Left forelimb (tissue), 1 donor: ENCODE measurements around the gene C20orf202.

Experiments
- DNase-seq: peaks from one replicate; pipeline ENCODE4 v3.0.0-alpha.2; 2018; ENCODE audit warnings: low spot score

C20orf202 gene

DNA sequence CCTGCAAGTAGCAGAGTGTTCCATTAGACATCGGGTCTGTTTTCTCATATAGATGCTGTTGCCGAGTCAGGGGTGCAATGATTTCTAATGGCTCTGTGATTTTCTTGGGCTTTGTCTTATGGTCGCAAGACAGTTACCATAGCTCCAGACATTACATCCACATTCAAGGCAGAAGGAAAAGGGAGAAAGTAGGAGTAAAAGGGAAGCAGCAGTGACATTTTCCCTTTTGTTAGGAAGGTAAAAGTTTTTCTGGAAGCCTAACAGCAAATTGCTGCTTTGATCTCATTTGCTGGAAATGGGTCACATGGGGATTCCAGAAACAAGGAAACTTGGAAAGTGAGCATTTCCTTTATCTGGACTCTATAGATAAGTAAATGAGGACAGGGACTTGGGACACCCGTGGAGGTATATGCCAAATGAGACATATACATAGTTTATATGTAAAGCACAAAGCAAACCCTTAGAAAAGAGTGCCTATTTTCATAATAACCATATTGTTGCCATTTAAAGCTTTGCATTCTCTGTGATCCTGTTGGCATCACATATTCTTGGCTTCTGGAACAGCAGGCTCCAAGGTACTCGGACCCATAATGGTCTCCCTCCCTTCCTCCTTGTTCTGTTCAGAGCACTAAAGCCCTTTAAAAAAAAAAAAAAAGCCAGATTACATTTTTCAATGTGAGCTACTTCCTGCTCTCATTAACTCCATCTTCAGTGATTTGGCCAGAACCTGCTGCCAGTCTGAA, at the start of gene C20orf202:
Gene C20orf202, plus strand, starts transcription at position 693 of the 743 bp plus-strand sequence. CDS start 132 bp downstream, outside the sequence.
- DNase-seq = no peak

DNA sequence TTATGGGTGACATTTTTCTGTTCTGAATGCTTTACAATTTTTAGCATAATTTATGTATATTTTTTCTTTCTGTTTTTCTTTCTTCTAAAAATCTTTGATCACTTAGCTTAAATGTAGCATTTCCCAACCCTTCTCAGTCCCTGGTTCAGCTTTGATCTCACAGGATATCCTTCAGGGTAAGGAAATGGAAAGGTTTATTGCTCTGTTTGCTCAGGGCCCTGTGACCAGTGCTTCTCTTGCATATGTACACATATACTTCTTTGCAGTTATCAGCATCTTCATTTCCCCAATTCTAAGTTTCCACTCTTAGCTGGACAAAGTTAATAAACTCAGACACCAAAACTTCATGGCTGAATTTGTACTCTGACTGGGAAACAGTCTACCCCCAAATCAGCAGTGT, 49.0 kb upstream of the C20orf202 start:
- DNase-seq = no peak

DNA sequence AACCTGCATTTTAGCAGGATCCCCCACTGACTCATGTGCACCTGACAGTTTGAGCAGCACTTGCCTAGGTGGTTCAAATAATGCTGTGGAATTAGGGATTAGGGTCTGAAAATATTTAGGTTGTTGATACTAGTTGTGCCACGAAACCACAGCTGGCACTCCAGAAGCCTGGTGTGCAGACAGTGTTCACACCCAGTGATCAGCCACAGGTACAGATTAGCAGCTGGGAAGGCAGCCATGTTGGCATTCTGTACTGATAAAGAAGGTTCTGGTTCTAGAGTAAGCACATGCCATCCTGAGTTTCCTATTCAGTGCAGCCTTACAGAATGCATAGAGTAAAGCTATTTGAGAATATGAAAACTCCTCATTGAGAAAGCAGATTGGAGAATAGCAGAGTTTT, 48.6 kb upstream of the C20orf202 start:
- no peak for DNase-seq

DNA sequence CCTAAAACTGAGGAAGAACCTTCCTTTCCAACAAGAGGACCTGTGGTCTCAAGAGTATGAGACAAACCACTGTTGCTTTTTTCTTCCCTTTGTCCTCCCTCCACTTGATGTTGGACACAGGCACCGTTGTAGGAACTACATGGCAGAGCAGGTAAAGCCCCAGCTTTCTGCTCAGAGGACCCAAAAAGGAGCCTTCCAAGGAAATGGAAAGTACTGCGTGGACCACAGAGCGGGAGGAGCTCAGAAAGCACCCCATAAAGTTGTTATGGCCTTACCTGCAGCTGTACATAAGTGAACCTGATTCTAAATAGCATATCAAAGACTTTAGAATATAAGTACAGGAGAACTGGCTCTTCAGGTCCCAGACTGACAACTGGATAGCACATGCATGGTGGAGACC, 47.9 kb upstream of the C20orf202 start:
- DNase-seq = no peak

DNA sequence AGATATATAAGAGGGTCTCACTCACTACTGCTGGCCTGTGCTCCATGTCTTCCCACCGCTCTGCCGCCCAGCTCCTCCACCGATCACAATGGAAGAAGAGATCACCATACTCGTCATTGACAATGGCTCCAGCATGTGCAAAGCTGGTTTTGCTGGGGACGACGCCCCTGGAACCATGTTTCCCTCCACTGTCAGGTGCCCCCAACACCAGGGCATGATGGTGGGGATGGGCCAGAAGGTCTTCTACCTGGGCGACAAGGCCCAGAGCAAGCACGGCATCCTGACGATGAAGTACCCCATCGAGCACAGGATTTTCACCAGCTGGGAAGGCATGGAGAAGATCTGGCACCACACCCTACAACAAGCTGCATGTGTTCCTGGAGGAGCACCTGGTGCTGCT, 42.8 kb upstream of the C20orf202 start:
- no peak for DNase-seq

DNA sequence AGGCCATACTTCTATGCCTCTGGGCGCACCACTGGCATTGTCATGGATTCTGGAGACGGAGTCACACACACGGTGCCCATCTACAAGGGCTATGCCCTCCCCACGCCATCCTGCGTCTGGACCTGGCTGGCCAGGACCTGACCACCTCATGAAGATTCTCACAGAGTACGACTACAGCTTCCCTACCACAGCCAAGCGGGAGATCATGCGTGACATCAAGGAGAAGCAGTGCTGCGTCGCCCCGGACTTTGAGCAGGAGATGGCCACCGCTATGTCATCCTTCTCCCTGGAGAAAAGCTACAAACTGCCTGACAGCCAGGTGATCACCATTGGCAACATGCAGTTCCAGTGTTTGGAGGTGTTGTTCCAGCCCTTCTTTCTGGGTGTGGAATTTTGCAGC, 42.3 kb upstream of the C20orf202 start:
- DNase-seq = no peak

DNA sequence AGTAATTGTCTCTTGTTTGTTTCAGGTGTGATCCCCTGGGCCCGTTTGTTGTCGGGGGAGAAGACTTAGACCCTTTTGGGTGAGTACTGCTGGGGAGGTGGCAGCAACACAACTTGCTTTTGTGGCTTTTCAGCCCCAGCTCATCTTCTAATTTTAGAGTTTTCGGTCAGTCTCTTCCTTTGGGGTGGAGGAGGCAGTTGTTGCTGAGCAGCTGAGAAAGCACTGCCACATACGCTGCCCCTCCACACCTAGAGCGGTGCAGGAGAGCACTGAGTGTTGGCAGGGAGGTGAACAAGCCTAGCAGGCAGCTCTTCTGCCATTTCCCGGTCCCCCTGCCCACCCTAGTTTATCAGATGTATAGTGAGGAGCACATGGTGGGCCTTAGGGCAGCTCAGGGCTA, 40.1 kb upstream of the C20orf202 start:
- no peak for DNase-seq

DNA sequence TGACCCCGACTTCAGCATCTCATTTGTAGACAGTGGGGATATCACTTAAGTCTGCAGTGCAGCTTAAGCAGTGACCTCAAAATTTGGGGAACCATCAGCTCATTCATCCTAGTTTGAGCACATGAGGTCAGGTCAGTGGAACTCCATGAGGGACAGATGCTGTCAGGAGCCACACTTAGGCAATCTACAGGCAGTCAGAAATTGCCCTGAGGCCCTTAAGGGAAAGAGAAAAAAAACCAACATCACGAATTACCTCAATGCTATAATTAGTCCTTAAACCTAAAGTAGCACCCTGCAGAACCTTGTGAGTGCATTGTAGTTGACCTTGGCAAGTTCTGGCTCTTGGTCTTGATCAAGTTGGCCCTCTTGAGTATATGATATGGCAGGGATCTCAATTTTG, 39.6 kb upstream of the C20orf202 start:
- DNase-seq = no peak

DNA sequence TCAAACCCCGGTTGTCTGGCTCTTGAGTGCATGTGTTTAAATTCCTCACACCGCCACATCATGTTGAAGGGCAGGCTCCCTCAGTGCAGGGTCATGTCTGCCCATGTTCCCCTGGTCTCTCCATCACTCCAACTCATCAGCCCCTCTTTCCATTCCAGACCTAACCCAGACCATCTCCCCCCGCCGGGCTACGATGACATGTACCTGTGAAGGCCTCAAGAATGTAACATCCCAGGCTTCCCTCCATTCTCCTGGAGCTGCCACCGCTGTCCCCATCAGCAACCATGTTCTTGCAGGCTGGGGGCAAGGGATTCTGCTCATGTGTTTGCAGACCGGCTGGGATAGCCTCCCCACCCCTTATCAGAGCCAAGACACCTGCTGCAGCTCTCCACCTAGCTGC, 38.4 kb upstream of the C20orf202 start:
- no peak for DNase-seq

DNA sequence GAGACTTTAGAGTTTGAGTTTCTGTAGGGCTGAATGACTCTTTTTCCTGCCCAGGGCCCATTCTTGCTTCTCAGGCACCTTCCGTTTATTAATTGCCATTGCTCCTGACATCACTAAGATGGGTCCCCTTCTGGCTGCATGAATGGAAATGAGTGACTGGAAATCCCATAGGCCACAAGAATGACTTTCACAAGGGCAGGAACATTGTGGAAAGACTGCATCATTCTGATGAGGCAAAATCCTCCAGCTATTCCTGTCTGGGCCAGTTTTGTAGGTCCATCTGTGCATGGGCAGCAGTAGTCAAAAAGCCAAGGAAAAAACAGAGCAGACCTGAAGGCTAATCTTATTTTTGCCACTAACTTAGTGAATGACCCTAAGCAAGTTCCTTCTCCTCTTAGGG, 37.7 kb upstream of the C20orf202 start:
- no peak for DNase-seq

DNA sequence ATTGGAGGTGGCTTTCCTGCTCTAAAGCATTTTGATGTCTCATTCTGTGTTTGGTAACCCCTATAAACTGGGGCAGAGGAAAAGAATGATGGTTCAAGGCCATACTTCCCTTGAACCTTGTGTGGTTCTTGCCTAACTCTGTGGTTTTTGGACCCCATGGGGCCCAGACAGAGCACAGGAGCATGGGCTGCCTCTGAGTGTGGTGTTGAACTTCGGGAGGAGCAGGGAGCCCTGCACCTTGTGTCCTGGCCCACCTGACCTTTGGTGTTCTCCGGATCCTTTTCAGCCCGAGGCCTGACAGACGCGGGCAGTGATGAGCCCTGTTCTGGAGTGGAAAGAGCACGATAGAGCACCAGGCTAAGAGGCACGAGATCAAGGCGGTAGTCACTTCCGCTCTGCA, 37.3 kb upstream of the C20orf202 start:
- DNase-seq = no peak

DNA sequence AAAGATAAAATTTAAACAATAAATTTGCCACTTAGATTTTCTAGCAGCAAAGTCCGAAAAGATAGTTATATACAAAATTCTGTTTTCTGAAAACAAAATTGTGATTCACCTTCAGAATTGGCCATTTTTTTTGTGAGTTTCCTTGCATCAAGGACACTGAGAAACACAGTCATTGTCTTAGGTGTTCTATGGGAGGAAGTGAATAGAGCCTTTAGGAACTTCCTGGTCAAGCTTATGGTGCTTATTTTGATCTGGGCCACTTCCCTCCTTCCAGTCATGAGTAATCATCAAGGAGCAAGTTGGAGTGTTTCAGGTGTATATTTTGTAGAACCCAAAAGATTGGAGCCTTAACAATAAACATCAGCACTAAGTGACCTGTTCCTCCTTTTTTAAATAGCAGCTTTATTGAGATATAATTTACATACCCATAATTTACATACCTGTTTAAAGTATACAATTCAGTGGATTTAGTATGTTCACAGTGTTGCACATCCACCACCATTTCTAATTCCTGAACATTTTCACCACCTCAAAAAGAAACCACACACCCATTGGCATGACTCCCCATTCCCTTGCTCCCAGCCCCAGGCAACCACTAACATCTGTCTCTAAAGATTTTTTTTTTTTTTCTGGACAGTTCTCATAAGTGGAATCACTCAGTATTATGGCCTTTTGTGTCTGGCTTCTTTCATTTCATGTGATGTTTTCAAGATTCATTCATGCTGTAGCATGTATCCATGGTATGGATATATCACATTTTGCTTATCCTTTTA, 36.1 kb upstream of the C20orf202 start:
- DNase-seq = no peak

DNA sequence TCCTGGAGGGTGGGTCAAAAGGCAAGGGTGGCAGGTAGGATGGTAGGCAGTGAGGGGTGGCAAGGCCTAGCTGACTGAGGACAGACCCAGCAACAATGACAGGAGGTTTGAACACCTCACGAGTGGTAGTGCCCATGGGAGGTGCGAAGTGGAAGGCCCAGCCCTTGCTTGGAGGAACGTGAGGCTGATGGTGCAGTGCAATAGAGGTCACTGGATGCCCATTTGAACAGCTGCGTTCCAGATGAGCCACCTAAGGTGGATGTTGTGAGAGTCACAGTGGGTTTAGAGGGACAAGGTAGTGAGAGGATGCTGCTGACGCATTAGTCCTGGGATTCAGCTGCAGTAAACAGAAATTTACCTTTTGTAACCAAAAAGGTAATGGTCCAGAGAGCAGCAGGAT, 34.0 kb upstream of the C20orf202 start:
- DNase-seq = no peak

DNA sequence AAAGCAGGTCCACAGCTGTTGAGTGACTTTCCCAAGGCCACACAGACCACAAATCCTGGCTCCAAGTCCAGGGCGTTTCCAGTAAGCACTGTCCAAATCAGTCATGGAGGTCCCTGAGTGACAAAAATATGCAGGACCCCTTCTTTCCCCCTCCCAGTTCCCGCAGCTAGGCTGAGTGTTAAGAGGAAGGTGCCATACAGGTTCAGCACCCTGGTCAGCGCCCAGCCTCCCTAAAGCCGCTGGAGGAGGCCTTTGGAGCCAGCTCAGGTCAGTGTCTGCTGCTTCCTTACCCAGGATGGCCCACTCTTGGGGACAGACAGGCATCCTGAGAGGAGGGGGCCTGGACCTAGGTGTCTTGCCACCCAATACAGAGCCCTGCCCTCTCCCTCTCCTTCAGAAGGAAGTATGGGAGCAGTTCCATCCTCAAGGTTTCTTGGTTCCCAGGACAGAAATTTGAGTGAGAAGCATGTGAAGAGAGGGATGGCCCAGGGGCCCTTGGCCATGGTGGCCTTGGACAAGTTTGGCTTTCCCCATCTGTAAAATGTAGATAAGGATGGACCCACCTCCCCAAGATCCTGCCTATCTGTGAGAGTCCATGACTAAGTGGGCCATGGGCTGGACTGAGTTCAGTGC, 31.7 kb upstream of the C20orf202 start:
- no peak for DNase-seq

DNA sequence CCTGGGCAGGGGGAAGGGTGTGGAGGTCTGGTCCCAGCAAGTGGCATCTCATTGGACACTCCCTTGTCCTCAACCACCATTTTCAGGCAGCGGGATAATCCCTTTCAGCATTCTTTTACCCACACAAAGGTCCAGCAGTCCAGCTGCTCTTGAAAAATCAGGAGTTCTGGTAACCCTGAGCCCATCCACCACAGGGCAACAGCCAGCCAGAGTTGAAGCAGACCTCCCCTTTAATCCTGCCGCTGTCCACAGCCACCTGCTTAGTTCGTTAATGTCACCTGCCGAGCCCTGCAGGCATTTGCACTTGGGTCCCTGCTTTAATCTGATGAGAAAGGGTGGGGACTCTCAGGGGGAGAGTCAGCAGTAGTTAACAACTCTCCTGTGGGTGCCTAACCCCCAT, 29.6 kb upstream of the C20orf202 start:
- no peak for DNase-seq

DNA sequence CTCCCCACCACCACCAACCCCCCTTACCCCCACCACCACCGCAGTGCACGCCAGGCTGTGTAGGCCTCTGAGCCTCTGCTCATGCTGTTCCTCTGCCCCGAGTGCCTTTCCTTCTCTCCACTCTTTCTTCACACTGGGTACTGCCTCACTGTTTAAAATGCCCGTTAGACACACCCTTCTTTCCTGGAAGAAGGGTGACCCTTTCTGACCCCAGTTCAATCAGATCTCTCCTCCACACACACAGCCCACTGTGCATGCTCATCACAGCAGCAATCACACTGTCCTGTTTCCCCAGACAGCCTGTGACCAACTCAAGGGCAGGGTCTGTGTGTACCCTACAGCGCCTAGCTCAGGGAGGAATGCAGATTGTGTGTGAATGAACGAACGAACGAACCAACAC, 28.5 kb upstream of the C20orf202 start:
- no peak for DNase-seq

DNA sequence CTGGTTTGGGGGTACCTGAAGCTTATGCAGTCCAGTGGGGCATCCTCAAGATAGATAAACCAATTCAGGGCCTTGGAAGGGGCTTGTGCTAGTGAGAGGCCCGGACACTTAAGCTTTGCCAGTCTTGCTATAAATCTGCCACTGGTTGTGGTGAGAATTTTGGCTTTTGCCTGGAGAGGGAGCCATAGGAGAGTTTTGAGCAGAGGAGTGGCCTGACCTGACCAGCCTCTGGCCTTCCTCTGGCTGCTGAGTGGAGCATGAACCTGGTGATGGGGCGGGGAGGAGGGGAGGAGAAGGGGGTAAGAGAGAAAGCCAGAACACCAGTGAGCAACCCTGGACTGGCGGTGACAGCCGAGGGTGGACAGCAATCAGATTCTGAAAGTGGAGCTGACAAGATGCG, 25.6 kb upstream of the C20orf202 start:
- no peak for DNase-seq

DNA sequence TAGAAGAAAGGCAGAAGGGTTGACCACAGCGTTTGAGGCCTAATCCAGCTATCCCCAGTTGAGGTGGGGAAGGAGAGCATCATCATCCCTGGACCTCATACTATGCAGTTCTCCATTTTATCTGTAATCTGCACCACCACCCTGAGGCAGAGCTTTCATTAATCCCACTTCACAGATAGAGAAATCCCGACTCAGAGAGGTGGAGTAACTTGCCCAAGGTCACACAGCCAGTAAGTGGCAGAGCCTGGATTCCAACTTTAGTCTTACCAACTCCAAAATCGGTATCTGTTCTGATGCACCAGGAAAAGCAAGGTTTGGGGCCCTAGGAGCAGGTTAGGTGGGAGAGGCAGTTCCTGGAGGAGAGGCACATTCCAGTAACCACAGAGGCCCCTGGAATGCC, 25.2 kb upstream of the C20orf202 start:
- no peak for DNase-seq

DNA sequence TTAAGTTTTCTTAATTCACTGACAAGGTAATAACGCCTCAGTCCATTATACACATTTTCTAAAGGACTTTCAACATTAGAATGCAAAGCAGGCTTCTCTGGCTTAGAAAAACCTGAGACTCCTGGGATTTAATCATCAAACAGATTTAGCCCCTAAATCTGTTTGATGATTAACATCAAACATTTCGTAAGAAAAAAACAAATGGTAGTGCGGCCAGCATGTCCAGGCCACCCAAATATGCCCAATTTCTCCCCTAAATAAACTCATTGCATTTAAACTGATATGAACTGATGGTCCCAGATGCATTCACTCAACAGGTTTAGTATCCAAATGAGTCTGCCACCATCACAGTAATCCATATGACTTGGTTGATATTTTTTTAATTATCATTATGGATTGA, 24.6 kb upstream of the C20orf202 start:
- DNase-seq = no peak

DNA sequence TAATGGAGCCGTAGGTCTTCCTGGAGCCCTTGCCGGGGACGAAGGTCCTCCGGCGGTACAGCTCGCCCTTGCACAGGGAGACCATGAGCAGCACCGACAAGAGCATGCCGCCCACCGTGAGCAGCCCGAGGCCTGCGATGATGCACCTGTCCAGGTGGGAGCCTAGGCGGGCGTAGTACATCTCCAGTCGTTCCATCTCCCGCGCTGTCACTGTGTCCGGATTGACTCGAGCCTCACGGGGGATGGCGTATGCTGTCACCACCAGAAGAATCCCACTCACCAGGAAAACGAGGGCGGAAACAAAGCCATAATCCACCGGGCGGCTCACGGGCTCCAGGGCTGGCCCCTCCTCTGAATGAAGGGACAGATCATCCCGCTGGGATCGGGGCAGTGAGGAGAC, 22.3 kb upstream of the C20orf202 start:
- DNase-seq = no peak

DNA sequence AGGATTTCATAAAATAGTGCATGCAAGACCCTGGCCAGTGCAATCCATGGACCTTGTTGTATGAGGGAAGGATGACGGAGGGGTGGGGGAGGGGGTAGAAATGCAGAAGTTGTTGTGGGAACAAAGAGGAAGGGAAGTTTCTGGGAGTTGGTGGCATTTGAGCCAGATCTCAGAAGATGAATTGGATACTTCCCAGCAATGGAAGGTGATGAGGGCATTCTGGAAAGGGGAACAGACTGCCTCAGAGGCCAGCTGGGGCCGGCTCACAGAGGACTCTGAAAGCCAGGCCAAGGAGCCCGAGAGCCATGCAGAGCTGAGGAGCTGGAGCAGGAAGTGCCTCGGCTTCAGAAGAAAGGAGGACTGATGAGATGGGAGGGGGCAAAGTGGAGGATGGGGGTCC, 21.1 kb upstream of the C20orf202 start:
- DNase-seq = no peak

DNA sequence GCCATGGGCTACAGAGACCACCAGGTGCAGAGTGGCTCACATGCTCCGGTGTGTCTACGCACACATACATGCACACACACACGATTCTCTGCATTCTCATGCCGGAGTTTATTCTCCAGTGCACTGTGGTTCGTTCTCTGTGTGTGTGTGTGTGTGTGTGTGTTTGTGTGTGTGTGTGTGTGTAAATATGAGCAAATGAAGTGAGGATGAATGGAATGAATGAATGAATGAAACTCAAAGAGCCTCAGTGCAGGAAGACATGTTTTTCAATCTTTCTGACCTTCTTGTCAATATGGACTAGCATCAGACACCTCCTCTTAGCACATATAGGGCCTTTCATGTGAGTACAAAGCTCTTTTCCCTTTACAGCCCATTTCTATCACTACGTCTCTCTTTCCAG, 20.1 kb upstream of the C20orf202 start:
- no peak for DNase-seq

DNA sequence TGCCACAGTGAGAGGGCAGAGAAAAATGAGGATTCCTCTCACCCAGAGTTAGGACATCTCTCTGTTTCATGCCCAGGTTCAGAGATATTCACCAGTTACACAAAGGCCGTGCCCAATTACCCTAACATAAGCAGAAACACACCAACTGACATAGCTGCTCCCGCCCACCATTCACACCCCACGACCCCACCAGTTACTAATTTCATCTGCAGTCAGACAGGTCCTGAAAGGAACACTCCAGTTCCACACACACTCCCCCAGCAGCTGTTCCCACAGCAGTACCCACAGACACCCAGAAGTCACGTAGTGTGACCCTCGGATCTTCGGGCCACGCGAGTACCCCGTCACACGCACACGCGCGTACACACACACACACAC, 19.0 kb upstream of the C20orf202 start:
- DNase-seq = no peak
